Measurements from ENCODE around the gene KDM4C. TPM values are rescaled to one million over a fixed set of nuclear protein-coding genes. Genes with fewer than 3 reads are reported as not detected.

The KDM4C gene
- total and polyA plus RNA-seq, 2 of the 13 experiments (the other 11 are each of a cell fraction or from before 2014, with no cell fraction given): 19.4 to 23.6 TPM

GRCh38 chr9:7196467-7196866 lies 438.7 kb downstream of the KDM4C start:
- H3K4me2 ChIP-seq (ENCODE audit: low read depth, low read length): no peak overlapping the region
- ATAC-seq: no peak
- WGBS (ENCODE audit: low lambda C conversion rate): 55% methylated on average over 2 of the region's 2 CpGs
- POLR2A ChIA-PET: no interaction called here
- no peak for DNase-seq (ENCODE audit: low spot score)
- H4K20me1 ChIP-seq (ENCODE audit: insufficient read depth, low read length): no peaks in the 10 kb centered on the region
- H3K27me3 ChIP-seq (ENCODE audit: control insufficient read depth in 1 of 2, insufficient read depth in 2 of 2, low read length in 2 of 2): no peaks in the 10 kb centered on the region
- H3K36me3 ChIP-seq (replicated peaks in 1 of 2; ENCODE audit: control insufficient read depth in 1 of 2, insufficient read depth in 2 of 2, low read length in 2 of 2): no peaks in the 10 kb centered on the region
- BruUV-seq (replicated peaks): no TSS peak
- H3K79me2 ChIP-seq (ENCODE audit: insufficient read depth, low read length): no peaks in the 10 kb centered on the region
- H3K27ac ChIP-seq (ENCODE audit: extremely low read length, insufficient read depth, low read length): no peak overlapping the region
- no peak for FAIRE-seq
- in situ Hi-C loops (cut with HindIII; ENCODE audit: extremely low pct_ligation_motif_present, low pct_unique_long_range_greater_than_20kb): loop anchor here (25.0 kb wide), 2 partner anchors 284 to 359 kb away; no protein-coding TSS in a partner anchor
- H3K9me3 ChIP-seq (ENCODE audit: low read length): no peaks in the 10 kb centered on the region
- intact Hi-C loops (cut with micrococcal nuclease; ENCODE audit: unreplicated experiment): no loop called here
- CTCF ChIA-PET (ENCODE audit: low intra/inter-chr PET ratio, low total read pairs): no interaction called here
- no peaks in the 10 kb centered on the region for H3K4me1 ChIP-seq (ENCODE audit: insufficient read depth, low read length)
- H3K9ac ChIP-seq (ENCODE audit: insufficient read depth, low read depth, low read length): no peak overlapping the region
- TF ChIP-seq PHF21A (CRISPR knock-in tag; IDR thresholded peaks at IDR 0.05) (no peak), TMF1 (CRISPR knock-in tag; IDR thresholded peaks at IDR 0.05; ENCODE audit: low read depth) (no peak), ZNF777 (CRISPR knock-in tag; IDR thresholded peaks at IDR 0.05) (no peak), SNRNP70 (IDR thresholded peaks at IDR 0.05; ENCODE audit: low read depth, low read length) (no peak), GABPA (IDR thresholded peaks at IDR 0.05; ENCODE audit: low read depth, low read length) (no peak), GABPA (CRISPR knock-in tag; IDR thresholded peaks at IDR 0.05; ENCODE audit: low read depth) (no peak), CEBPB (IDR thresholded peaks at IDR 0.05; ENCODE audit: borderline replicate concordance, low read depth, low read length) (no peak), SNAPC4 (CRISPR knock-in tag; IDR thresholded peaks at IDR 0.05) (no peak), HOXA5 (CRISPR knock-in tag; IDR thresholded peaks at IDR 0.05) (no peak), HNRNPUL1 (IDR thresholded peaks at IDR 0.05; ENCODE audit: low read depth, low read length) (no peak), POLR2AphosphoS2 (IDR thresholded peaks at IDR 0.05; ENCODE audit: low read depth, low read length) (no peak), ZNF33A (CRISPR knock-in tag; IDR thresholded peaks at IDR 0.05; ENCODE audit: borderline replicate concordance) (no peak), GATAD1 (CRISPR knock-in tag; IDR thresholded peaks at IDR 0.05) (no peak), HMGA1 (CRISPR knock-in tag; conservative IDR thresholded peaks at IDR 0.05) (no peak), ZBTB25 (CRISPR knock-in tag; IDR thresholded peaks at IDR 0.05) (no peak), KLF13 (CRISPR knock-in tag; IDR thresholded peaks at IDR 0.05) (no peak)
- H2AFZ ChIP-seq (ENCODE audit: low read length): no peak overlapping the region
- H3K4me3 ChIP-seq (replicated peaks in 1 of 3; ENCODE audit: insufficient read depth in 1 of 3, low read depth in 2 of 3, low read length in 3 of 3): no peak overlapping the region
